ENCODE results near the gene FRY. TPM values are rescaled to one million over a fixed set of nuclear protein-coding genes. Genes with fewer than 3 reads are reported as not detected.

FRY gene
- total RNA-seq, 4 donors from 2014 or later: 6.7 to 106 (median 14.1) TPM

GRCh38 chr13:32038343-32038742 lies 6.8 kb downstream of the FRY start:
- TF ChIP-seq, protein P1, sequence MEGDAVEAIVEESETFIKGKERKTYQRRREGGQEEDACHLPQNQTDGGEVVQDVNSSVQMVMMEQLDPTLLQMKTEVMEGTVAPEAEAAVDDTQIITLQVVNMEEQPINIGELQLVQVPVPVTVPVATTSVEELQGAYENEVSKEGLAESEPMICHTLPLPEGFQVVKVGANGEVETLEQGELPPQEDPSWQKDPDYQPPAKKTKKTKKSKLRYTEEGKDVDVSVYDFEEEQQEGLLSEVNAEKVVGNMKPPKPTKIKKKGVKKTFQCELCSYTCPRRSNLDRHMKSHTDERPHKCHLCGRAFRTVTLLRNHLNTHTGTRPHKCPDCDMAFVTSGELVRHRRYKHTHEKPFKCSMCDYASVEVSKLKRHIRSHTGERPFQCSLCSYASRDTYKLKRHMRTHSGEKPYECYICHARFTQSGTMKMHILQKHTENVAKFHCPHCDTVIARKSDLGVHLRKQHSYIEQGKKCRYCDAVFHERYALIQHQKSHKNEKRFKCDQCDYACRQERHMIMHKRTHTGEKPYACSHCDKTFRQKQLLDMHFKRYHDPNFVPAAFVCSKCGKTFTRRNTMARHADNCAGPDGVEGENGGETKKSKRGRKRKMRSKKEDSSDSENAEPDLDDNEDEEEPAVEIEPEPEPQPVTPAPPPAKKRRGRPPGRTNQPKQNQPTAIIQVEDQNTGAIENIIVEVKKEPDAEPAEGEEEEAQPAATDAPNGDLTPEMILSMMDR (IDR thresholded peaks at IDR 0.05): no peak
- no peak for TF ChIP-seq POLR2A (IDR thresholded peaks at IDR 0.05)
- no peak for DNase-seq
- Histone ChIP-seq H3K4me1 (peaks cover 0 to 15% (median 0%) of the 10 kb centered on the region in 4 donors), H3K27ac (no peak overlapping the region), H3K4me3 (no peak overlapping the region), H3K9me3 (no peaks in the 10 kb centered on the region), H3K36me3 (no peaks in the 10 kb centered on the region), H3K27me3 (no peaks in the 10 kb centered on the region)

DNA sequence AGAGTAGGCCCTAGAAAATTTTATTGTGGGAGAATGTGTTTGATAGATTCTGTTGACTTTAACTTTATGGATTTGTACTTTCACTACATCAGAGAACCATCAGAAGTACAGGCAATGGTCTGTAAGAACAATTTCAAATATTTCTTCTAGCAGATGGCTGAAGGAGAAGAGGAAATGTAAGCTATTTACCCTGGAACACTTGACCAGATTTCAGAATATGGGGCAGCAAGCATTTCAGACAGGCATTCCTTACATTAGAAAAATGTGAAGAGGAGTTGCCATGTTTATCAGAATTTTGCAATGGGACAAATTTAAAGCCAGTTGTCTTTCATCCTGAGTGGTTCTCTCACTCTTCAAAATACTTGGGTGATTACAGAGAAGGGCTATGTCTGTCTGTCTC lies 7.5 kb downstream of the FRY start:
- no peak overlapping the region for H3K27ac ChIP-seq
- H3K9me3 ChIP-seq: no peaks in the 10 kb centered on the region
- H3K27me3 ChIP-seq: no peaks in the 10 kb centered on the region
- H3K4me1 ChIP-seq: peaks cover 0 to 15% (median 0%) of the 10 kb centered on the region in 4 donors
- no peak for DNase-seq
- no peaks in the 10 kb centered on the region for H3K36me3 ChIP-seq
- H3K4me3 ChIP-seq: no peak overlapping the region
- TF ChIP-seq, protein P1 (IDR thresholded peaks at IDR 0.05): no peak
- no peak for TF ChIP-seq POLR2A (IDR thresholded peaks at IDR 0.05)

GRCh38 chr13:32039528-32039927 lies 8.0 kb downstream of the FRY start:
- Histone ChIP-seq H3K9me3 (no peaks in the 10 kb centered on the region), H3K27me3 (no peaks in the 10 kb centered on the region), H3K4me1 (peaks cover 0 to 15% (median 0%) of the 10 kb centered on the region in 4 donors), H3K4me3 (no peak overlapping the region), H3K27ac (no peak overlapping the region), H3K36me3 (no peaks in the 10 kb centered on the region)
- TF ChIP-seq POLR2A (IDR thresholded peaks at IDR 0.05): no peak
- TF ChIP-seq, protein P1 (IDR thresholded peaks at IDR 0.05): no peak
- DNase-seq: no peak

DNA sequence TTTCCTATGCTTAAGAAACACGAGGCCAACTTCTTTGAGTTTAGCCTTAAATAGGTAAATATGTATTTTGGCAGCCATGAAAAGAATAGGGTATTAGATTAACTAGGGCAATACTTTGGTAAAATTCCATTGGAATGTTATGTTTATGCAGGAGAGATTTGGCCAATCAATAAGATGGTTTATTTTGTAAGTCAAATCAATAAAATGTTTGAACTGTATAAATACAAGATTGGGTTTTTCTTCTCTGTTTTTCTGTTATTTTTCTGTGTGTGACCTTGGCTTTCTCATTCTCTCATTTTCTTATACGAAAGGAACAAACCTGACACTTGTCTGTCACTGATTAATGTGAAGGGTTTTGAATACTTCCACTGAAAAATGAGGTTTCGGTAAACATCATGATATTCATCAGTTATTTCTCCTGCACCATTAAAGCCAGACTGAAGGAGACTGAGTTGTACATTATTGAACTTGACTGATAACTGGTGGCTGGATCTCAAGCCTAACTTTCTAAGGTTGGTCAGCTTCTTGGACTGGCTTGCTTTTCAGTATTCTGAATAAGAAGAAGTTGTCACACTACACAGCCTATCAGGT lies 8.6 kb downstream of the FRY start:
- Histone ChIP-seq H3K27ac (no peak overlapping the region), H3K36me3 (no peaks in the 10 kb centered on the region), H3K27me3 (no peaks in the 10 kb centered on the region), H3K4me3 (no peak overlapping the region), H3K9me3 (no peaks in the 10 kb centered on the region), H3K4me1 (peaks cover 0 to 15% (median 0%) of the 10 kb centered on the region in 4 donors)
- no peak for DNase-seq
- TF ChIP-seq, protein P1 (IDR thresholded peaks at IDR 0.05): no peak
- TF ChIP-seq POLR2A (IDR thresholded peaks at IDR 0.05): no peak

DNA sequence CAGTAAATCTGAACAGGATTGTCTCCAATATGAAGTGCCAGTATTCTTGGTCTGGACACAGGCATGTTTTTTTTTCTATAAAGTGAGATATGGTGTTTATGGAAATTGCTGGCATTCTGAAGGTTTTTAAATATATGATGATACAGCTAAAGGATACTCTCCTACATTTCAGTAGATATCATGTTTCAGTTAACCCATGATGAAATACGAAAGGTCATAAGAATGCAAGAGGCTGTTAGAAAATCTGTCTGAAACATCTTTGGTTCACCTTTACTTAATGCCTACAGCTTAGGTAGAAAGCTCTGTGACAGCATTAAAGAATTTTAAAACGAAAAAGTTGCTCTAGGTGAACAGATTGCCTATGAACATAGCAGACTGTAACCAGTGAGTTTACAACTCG lies 9.1 kb downstream of the FRY start:
- no peak for DNase-seq
- no peak for TF ChIP-seq POLR2A (IDR thresholded peaks at IDR 0.05)
- TF ChIP-seq, protein P1 (IDR thresholded peaks at IDR 0.05): no peak
- Histone ChIP-seq H3K9me3 (no peaks in the 10 kb centered on the region), H3K4me3 (no peak overlapping the region), H3K27me3 (no peaks in the 10 kb centered on the region), H3K4me1 (peaks cover 0 to 16% (median 0%) of the 10 kb centered on the region in 4 donors), H3K36me3 (no peaks in the 10 kb centered on the region), H3K27ac (no peak overlapping the region)

Measured in Peyer's patch (tissue), 4 donors.